GM19438 (cell line): ENCODE data around the gene PGF.

Experiments
- ATAC-seq: cut with Tn5 transposase; IDR thresholded peaks from one replicate; pipeline ENCODE4 v1.9.1; 2021; ENCODE audit warnings: low read depth; ENCODE audit not compliant: unreplicated experiment

The PGF gene

DNA sequence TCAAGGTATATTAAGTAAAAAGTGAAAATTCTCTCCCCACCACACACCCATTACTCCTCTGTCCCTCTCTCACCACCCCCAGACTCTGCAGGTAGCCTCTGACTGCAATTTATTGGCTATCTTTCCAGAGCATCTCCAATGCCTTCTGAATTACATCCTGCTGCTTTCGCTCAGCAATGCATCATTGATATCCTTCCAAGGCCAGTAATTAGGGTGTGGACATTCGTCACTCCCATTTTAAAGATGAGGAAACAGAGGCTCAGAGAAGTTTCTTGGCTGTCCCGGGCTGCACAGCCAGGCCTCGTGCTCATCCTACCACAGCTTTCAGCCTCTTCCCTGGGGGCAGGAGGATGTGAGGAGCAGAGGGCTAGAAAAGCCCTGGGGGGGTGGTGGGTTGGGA, 23.6 kb upstream of the PGF start:
- no peak for ATAC-seq

DNA sequence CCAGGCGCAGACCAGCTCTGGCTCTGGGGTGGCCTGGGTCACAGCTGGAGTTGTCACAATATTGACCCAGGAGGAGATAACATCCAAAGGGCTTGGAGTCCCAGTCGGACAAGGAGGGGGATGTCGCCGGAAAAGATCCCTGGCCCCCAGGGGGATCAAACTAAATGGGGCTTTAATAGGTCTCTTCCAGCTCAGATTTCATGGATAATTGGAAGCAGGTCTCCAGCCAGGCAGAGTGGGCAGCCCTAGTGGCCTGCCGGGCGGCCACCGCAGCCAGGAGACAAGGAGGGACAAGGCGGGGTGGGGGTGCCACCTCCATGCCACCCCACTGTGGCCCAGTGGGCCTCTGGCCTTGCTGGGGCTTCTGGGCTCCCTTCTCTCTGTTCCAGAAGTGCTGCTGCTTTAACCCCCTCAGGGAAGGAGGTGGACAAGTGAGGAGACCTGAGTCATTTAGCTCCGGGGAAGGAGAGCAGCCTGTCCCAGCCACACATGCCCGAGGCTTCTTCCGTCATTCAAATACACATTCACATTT, 23.1 kb upstream of the PGF start:
- no peak for ATAC-seq

DNA sequence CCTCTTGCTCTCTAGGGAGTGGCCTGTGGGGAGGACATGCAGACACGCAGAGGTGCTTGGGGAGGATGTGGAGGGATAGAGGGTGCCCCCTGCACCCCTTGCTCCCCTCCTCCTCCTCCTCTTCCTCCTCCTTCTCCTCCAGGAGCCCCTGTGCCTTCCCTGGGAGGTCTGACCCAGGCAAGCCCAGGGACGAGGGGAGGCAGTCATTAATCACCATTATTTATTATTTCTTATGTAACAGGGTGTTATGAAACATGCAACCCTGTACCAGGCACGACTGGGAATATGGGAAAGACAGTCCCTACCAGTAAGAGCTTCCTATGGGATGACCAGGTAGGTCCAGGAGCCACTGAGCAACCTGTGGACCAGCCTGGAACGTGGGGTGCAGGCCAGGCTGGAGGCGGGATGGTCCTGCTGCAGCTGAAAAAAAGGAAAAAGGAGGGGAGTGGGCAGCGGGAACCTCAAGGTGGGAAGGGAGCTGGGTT, 22.5 kb upstream of the PGF start:
- ATAC-seq, result no peak

DNA sequence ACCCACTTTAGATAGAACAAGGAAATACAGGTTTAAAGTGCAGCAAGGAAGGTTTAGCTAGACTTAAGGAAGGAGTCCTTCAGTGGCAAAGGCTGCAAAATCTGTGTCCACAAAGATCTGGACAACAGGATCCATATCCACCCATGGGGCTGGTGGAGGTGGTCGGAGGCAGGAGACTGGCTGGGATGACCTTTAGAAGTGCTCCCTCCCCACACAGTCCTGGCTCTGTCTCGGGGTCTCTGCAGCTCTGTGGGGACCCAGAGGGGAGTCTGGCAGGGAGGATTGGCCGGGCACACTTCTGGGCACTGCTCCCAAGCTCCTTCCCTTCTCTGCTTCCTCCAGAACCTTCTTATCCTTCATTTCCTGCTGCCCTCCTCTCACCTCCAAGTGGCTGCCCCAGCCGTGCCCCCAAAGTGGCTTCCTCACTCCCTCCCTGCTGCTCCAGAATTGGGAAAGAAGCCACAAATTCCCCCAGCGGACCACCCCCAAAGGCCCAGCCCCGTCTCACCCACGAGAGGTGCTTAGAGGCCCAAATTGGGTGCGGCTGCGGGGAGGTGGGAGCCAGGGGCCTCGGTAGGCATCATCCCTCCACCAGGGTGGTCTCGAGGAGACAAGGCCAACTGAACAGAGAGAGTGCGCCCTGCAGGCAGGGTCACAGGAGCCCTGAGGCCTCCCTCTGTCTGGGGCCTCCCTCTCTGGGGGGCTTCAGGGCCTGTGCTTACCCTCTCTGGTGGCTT, 21.9 kb upstream of the PGF start:
- ATAC-seq, result no peak

DNA sequence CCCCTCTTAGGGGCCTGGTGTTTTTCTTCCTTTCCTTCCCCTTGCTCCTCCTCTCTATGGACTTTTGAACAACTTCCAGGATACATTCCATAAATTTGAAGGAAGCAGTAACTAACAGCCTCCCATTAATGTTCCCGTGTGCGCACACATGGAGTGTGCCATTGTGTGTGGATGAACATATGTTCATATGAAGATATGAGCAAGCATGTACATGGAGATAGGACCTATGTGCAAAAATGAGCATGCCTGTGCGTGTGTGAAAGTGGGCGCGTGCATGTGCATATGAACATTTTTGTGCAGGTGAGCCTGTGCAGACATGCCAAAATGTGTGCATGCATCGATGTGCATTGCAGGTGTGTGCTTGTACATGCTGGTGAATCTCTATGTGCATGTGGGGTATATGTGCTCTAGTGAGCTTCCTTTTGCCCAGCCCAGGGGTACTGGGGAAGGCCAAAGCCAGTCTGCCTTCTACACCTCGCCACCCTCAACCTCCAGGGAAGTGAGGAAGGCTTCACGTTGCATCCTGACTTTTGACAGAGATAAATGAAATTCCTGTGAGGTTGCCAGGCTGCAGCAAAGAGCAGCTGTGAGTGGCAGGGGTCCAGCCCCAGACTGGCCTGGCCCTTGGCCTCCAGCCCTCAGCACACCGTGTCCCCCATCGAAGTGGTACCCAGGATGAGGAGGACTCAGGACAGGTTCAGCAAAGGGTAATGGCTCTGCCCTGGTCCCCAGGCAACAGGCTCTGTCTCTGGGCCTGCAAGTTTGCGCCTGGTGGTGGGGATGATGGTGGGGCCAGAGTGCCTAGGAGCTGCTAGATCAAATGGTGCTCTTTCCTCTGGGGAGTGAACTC, 21.1 kb upstream of the PGF start:
- no peak for ATAC-seq

DNA sequence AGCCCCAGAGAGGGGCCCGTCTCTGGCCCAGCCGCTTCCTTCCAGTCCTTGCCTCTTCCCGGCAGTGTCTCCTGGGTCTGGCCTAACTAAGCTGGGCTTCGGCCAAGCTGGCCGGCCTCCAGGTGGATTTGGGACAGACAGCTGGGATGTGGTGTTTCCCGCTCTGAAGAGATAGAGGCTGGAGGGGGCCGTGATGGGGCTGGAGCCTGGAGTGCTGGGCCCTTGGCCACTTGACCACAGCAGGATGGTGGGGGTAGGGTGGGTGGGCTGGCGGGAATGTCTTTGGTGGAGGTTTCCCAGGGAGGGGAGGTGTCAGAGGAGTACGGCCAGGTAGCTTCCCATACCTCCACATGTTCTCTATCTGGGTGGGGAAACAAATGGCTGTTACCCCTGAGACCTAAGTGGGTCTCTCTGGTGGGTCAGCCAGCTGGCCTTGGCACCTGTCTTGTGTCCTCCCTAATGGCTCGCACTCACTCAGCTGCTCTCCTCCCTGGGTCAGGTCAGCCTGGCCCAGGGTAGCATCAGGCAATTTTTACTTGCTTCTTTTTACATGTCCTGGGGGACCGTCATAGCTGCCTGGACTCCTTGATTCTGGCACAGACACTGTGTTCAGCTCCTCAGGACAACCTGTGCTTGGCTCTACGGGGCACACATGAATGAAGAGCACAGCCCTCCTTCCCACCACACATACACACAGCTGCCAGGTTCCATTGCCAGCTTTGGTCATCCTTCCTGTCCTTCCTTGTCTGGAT, 19.8 kb upstream of the PGF start:
- ATAC-seq, result no peak

DNA sequence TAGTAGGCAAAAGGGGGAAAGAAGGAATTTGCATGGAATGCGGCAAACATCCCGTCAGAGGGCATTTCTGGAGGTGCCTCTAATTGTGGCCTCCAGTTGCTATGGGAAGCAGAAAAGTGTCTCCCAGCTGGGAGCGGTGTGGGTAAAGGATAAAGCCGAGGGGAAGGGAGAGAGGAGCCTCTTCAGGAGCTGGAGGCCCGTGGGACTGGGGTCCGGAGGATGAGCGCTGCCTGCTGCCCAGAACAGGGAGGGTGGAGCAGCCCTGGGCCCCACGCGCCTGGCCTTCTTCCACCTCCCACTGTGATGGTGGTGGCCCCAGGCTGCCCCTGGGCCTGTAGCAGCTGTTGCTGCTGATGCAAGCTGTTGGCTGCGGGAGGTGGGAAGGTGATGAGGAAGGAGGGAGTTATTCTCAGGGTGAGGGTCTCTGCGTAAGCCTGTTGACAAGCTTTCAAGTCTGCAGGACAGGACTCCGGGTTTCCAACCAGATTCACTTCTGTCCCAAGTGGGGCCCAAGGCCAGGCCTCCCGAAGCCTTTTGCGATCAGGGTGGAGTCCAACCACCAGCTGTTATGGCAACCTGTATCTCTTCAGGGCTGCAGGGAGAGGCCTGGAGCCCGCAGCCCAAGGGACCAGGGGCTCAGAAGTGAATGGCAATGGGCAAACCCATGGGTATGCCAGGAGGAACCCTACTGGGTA, 19.1 kb upstream of the PGF start:
- ATAC-seq, result no peak

DNA sequence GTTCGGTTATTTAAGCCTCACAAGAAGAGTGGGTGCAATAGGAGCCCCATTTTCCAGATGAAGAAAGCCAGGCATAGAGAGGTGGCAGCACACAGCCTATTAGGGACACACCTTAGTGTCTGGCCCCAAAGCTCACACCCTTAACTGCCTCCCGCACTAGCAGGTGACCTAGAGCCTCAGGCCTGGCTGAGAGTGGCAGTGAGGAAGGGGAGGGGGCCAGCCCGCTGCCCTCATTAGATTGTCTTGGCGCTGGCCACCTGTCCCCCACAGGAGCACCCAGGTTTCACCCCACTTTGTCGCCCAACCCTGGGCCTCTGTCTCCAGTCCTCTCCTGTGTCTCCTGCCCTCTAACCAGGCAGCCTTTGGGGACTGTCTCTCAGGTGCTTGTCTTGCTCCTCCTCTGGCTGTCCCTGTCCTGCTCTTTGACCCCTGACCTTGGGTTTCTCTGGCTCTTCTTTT, 18.5 kb upstream of the PGF start:
- no peak for ATAC-seq

DNA sequence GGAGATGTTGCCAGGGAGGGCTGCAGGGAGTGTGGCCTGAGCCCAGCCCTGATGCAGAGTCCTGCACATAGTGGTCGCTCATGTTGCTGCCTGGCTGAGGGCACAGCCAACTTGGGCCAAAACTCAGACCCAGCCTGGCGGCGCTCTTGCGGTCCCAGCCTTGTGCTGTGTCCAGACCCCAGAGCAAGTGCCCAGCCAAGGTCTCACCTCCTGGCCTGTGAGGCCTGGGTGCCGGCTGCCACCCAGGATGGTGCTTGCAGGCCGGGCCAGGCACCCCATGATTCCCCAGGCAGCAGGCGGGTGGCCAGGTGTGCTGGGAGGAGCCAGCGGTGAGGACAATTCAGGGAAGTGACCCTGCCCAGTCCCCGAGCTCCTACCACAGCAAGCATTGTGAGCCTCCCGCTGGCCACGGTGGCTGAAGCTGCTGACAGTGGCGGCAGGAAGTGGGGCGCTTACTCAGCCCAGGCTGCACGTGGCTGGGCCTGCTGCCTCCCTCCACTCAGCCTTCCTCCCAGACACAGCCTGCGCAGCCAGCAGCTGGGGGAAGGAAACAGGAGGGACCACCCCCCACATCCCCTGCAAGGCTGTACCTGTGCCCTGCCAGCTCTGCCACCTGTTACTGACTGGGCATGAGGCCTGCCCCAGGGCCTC, 17.7 kb upstream of the PGF start:
- no peak for ATAC-seq

DNA sequence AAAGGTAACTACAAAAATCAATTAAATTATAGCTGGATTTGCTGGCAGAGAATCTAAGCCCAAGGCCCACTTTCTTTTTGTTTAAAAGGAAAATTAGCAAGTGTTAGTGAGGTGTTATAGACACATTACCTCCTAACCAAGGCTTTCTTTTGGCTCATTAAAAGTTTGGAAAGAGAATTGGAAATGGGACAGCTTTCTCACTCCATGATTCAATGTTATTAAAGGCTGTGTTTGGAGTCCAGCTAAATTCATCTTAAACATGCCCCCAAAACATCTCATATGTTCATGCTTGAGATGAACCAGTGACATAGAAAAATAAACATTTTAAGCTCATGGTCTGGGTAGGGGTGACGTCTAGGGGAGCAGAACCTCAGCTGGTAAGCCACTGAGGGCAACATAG, 13.4 kb upstream of the PGF start:
- no peak for ATAC-seq

DNA sequence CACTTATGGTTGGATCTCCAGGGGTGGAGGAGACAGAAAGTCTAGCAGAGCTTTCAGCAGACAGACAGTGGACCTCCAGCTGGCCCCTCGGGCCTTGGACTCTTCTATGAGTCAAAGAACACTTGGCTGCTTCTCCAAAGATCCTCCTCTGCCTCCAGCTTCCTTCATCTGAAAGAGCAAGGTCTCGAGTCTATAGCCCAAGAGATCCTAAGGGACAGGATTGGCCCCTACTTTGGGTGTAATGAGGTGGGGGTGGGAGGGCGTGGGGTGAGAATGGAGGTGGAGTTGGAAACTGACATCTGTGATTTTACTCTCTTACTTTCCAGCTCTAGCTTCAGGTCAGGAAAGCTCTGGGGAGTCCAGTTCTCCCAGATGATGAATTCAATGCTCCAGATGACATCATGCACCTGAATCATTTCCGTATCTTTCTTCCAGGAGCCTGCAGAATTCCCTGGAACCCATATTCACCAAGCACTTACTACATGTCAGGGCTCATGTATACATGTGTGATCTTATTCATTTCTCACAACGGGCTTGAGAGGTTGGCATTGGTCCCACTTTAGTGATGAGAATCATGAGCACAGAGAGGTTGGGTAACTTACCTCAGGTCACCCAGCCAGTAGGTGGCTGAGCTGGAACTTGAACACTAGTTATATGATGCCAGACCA, 10.2 kb upstream of the PGF start:
- ATAC-seq, result no peak

DNA sequence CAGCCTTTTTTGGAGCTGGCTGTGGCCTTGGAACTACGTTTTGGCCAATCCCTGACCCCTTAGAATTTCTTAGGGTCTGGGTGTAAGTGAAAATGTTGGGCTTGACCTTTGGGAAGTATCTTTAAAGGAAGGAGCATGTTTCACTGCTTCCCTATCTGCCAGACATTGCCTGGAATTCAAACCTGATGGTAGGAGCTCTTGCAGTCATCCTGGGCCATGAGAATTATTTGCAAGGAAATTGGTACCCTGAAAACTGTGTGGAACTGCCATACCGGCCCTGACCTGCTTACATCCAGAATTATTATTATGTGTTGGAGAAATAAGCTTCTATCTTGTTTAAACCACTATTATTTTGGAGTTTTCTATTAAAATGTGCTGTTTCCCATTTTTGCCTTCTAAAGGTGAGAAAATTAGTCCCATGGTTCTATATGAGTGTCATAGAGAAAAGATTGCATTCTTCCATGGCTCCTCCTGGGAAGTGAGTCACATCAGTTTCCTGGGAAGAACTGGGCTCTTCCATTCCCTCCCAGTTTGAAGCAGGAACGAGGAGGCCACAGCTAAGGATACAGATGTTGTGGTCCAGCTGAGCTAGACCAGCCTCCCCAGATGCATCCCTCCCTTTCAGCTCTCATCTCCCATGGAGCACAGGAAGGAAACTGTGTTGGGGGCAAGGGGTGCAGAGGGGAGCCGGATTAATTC, 9.5 kb upstream of the PGF start:
- no peak for ATAC-seq

DNA sequence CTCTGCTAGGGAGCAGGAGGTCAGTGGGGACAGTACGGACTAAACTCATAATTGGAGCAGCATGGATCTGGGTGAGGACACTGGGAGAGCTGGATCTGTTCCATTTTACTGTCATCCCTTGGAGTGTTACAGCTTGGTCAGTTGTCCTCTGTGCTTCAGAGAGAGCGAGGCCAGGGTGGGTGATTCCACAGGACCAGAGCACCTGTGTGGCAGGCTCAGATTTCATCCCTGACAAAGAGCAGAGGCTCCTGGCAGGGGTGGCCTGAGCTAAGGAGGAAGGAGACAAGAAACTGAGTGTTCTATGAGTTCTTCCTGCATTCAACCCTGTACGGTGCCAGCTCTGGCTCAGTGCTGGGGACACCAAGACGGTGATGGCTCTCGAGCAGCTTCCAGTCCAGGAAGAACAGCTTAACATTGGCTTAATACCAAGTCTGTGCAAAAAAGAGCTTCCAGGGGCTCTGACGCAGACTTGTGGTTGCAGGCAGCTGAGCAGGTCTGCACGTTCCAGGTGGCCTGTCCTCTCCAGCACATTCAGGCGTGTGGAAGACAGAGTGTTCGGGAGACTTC, 8.4 kb upstream of the PGF start:
- no peak for ATAC-seq

DNA sequence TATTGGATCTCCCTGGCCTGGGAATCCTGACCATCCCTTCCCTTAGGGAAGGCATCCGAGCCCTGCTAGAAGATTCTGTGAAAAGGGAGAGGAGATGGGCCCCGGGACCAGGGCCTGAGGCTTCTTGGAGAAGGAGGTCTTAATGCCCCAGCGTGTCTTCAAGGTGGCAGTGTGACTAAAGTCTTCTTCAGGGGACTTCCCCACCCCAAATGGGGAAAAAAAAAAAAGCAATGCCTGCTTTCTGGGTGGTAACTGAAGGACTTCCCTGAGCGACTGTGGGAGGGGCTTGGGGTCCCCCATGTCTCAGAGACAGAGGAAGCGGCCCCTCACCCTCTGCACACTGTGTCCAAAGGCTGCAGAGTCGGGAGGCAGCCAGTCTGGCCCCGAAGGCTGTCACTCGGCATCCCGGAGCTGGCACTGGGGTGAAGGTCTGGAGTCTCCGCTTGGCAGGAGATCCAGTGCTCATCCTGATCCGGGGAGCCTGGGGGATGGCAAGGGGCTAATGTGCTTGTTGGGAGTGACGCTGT, 7.8 kb upstream of the PGF start:
- ATAC-seq, result no peak

DNA sequence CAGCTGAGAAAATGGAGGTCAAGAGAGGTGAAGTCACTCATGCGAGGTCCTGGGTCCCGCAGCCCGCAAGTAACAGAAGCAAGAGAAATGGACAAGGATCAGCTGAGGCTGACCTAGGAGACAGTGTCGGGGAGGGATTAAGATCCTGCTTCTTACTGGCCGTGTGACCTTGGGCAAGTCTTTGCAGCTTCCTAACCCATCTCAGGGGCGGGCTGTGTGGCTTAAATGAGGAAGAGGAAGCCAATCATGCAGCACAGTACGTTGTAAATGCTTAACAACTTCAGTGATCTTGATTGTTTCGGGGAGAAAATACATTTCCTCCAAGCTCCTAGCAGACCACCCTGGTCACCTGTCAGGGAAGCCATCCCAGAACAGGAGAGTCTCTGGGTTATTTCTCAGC, 7.1 kb upstream of the PGF start:
- ATAC-seq, result no peak

DNA sequence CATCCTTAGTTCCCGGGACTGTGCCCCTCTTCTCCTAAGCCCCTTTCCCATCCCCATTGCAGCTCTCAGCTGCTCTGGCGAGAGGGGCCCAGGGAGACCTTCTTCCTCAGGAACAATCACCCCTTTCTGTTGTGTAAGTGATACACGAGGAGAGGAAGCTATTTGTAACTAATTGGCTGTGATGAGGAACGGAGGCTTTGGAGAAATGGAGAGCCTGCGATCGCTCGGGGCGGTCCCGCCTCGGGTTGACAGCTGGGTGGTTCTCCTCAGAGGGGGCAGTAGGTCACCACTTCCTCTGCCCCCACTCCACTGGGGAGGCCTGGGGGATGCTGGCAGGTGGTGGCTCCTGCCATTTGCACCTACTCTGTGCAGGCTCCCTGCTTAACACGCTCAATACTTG, 6.6 kb upstream of the PGF start:
- no peak for ATAC-seq

DNA sequence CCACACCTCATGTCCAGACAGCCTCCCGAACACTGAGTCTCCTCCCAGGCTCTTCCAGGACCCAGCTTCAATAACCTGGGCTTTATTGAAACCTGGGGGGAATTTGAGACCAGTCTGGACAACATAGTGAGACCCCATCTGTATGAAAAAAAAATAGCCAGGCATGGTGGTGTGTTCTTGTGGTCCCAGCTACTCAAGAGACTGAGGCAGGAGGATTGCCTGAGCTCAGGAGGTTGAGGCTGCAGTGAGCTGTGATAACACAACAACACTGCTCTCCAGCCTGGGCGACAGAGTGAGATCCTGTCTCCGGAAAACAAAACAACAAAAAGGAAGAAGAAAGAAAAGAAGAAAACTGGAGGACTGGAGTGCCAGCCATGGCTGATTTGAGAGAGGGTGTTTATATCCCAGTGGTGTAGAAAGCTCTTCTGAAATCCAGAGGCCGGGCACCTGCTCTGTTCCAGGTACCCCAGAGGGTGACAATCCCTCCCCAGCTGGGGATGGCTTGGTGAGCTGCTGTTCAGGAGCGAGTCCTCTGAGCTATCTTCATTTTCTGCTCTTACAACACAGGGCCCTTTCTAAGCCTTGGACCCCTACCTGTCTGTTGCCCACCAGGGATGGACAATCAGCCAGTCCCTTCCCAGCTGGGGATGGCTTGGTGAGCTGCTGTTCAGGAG, 6.0 kb upstream of the PGF start:
- ATAC-seq, result no peak

DNA sequence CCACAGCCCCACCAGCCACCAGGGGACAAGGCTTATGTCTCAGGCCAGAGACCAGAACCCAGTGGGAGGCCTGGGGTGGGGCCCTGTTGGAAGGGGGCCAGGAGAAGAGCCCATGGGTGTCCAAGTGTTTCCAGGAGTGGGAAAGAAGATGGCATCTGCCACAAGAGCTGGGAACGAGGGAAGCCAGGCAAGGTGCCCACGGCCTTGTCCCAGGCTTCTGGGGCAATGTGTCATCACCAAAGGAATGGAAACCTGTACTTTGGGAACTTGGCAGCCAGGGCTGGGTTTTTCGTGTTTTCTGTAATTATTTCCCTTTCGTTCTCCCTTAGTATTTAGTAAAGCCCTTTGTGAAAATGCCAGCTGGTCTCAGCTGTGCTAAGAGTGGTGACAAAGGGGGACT, 5.3 kb upstream of the PGF start:
- ATAC-seq, result no peak
